GM12878 (cell line): ENCODE measurements around the gene ATP4B. TPM values are rescaled to one million over a fixed set of nuclear protein-coding genes. Genes with fewer than 3 reads are reported as not detected.
A peak's percentile ranks its signal among the peaks of the same experiment; 100 is the strongest.

ENCODE experiments used
- BCL11A ChIP-seq: IDR thresholded peaks from 2 replicates; pipeline ENCODE4 v1.6.1; 2011; ENCODE audit warnings: low read depth, low read length
- CBX3 ChIP-seq: fragments of 200-600 bp; sonication (generic); IDR thresholded peaks from 2 replicates; pipeline ENCODE4 v1.6.1; 2016; ENCODE audit warnings: low read depth, borderline replicate concordance
- CHD1 ChIP-seq: IDR thresholded peaks from 2 replicates; pipeline ENCODE4 v1.6.1; 2012; ENCODE audit warnings: low read depth, low read length, improper control_type of control experiment
- CREB1 ChIP-seq: IDR thresholded peaks from 2 replicates; pipeline ENCODE4 v1.6.1; 2012; ENCODE audit warnings: low read depth, mild to moderate bottlenecking, inconsistent platforms
- CREM ChIP-seq: IDR thresholded peaks from 2 replicates; pipeline ENCODE4 v1.6.1; 2014; ENCODE audit warnings: antibody characterized with exemption, low read depth
- EZH2 ChIP-seq: IDR thresholded peaks from 2 replicates; pipeline ENCODE4 v1.6.1; 2012; ENCODE audit warnings: low read depth, mild to moderate bottlenecking, control low read depth, inconsistent platforms, low read length, borderline replicate concordance; ENCODE audit not compliant: control insufficient read depth
- GABPA ChIP-seq: IDR thresholded peaks from 2 replicates; pipeline ENCODE4 v1.6.1; 2014; ENCODE audit warnings: antibody characterized with exemption, low read depth, mild to moderate bottlenecking, inconsistent platforms
- IKZF2 ChIP-seq, 2 experiments: fragments of 450-650 bp; IDR thresholded peaks; 2 replicates each; pipeline ENCODE4 v1.6.1; 2017; ENCODE audit warnings: mild to moderate bottlenecking in 2 of 2, moderate library complexity in 2 of 2
- LARP7 ChIP-seq: fragments of 450-650 bp; IDR thresholded peaks from 2 replicates; pipeline ENCODE4 v1.6.1; 2017; ENCODE audit warnings: mild to moderate bottlenecking
- MEF2A ChIP-seq: IDR thresholded peaks from 2 replicates; pipeline ENCODE4 v1.6.1; 2011; ENCODE audit warnings: low read depth, mild to moderate bottlenecking, low read length, moderate library complexity; ENCODE audit not compliant: insufficient read depth
- MEF2B ChIP-seq: fragments of 450-650 bp; IDR thresholded peaks from 2 replicates; pipeline ENCODE4 v1.6.1; 2018; ENCODE audit warnings: mild to moderate bottlenecking, moderate library complexity; ENCODE audit not compliant: partially characterized antibody, poor library complexity, severe bottlenecking
- MYC ChIP-seq: IDR thresholded peaks from 2 replicates; pipeline ENCODE4 v1.6.1; 2011; ENCODE audit warnings: mild to moderate bottlenecking, low read length, moderate library complexity, inconsistent platforms; ENCODE audit not compliant: insufficient read depth, insufficient replicate concordance, insufficient read length, severe bottlenecking
- RAD21 ChIP-seq: IDR thresholded peaks from 2 replicates; pipeline ENCODE4 v1.6.1; 2011; ENCODE audit warnings: mild to moderate bottlenecking, low read depth, low read length, moderate library complexity; ENCODE audit not compliant: insufficient read depth
- SIN3A ChIP-seq: IDR thresholded peaks from 2 replicates; pipeline ENCODE4 v1.6.1; 2012; ENCODE audit warnings: low read depth, low read length, improper control_type of control experiment
- SMAD1 ChIP-seq: fragments of 450-650 bp; IDR thresholded peaks from 2 replicates; pipeline ENCODE4 v1.6.1; 2018; ENCODE audit warnings: mild to moderate bottlenecking, low read depth; ENCODE audit not compliant: partially characterized antibody
- SPI1 ChIP-seq: IDR thresholded peaks from 2 replicates; pipeline ENCODE4 v1.6.1; 2011; ENCODE audit warnings: low read depth, mild to moderate bottlenecking, low read length, moderate library complexity, borderline replicate concordance; ENCODE audit not compliant: insufficient read depth
- TAF1 ChIP-seq: IDR thresholded peaks from 2 replicates; pipeline ENCODE4 v1.6.1; 2011; ENCODE audit warnings: mild to moderate bottlenecking, low read depth, low read length, borderline replicate concordance
- TBL1XR1 ChIP-seq: IDR thresholded peaks from 2 replicates; pipeline ENCODE4 v1.6.1; 2012; ENCODE audit warnings: low read depth, low read length, improper control_type of control experiment
- TCF3 ChIP-seq: IDR thresholded peaks from 2 replicates; pipeline ENCODE4 v1.6.1; 2012; ENCODE audit warnings: low read depth, mild to moderate bottlenecking, low read length, borderline replicate concordance; ENCODE audit not compliant: insufficient read depth
- YY1 ChIP-seq: IDR thresholded peaks from 2 replicates; pipeline ENCODE4 v1.6.1; 2011; ENCODE audit warnings: low read depth, mild to moderate bottlenecking, low read length
- polyA plus RNA-seq, 11 experiments: library from polyadenylated mRNA; depleted of rRNA in 4 of 11; unstranded in 6 of 11; stranded (reverse) in 5 of 11; fragments of >200 nt; fragmentation: Nextera tagmentation in 4 of 11; fragmentation: Illumina TruSeq in 1 of 11; extraction: Ambion mirVana in 4 of 11; extraction: Trizol in 1 of 11; gene quantifications; 1 replicate in 1 of 11; 2 replicates in 10 of 11; pipeline versions ENCODE4 v1.2.1 to v1.2.3, GENCODE V29; 2011 to 2016; ENCODE audit warnings: inconsistent platforms in 2 of 11, missing spikeins in 2 of 11, low read depth in 1 of 11
- total RNA-seq, 4 experiments: library from RNA; depleted of rRNA in 3 of 4; stranded (reverse); fragments of >200 nt in 3 of 4; fragmentation: Illumina TruSeq in 1 of 4; extraction: Trizol in 1 of 4; gene quantifications; 2 replicates each; pipeline versions ENCODE4 v1.2.1 to v1.2.3, GENCODE V29; 2013 to 2021
- TF ChIP-seq, protein P1 (sequence below): fragments of 450-650 bp; IDR thresholded peaks from 2 replicates; pipeline ENCODE4 v1.6.1; 2017; ENCODE audit warnings: low read depth, mild to moderate bottlenecking, moderate library complexity
- TF ChIP-seq, protein P2 (sequence below): IDR thresholded peaks from 2 replicates; pipeline ENCODE4 v1.6.1; 2012; ENCODE audit warnings: low read depth, low read length, improper control_type of control experiment
- TF ChIP-seq, protein P3 (sequence below): fragments of 450-650 bp; IDR thresholded peaks from 2 replicates; pipeline ENCODE4 v1.6.1; 2017; ENCODE audit warnings: mild to moderate bottlenecking, moderate library complexity
- TF ChIP-seq, protein P4 (sequence below): fragments of 450-650 bp; IDR thresholded peaks from 2 replicates; pipeline ENCODE4 v1.6.1; 2017; ENCODE audit warnings: borderline replicate concordance

ATP4B gene
- total and polyA plus RNA-seq, 10 of the 15 experiments (the other 5 are each of a cell fraction or from before 2014, with no cell fraction given) = 0.05 to 0.33 (median 0.20) TPM; not detected in 4

DNA sequence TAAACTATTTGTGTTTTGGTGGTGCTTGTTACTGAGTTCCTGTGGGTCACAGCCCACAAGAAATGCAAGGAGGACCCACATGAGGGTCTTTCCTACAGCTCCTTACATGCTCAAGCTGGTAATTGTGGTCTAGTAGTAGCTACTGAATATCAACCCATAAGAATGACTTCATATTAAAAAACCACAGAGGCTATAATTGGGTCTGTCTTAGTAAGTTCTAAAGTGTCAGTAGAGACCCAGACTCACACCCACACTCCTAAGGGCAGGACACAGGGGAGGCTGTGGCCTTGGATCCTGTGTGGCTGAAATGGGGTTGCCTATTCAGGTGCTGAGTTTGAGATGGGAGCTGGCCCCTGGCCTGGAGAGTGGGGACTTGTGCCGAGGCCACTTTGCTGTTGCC is 53.8 kb downstream of the ATP4B start (continued):
- TF ChIP-seq CHD1 (no peak), SPI1 (no peak), GABPA (no peak), CREM (peak; percentile 69; the same call in 1 of the 2 replicates), TCF3 (no peak), CREB1 (peak; percentile 49; the same call in 1 of the 2 replicates), BCL11A (peak; percentile 80), LARP7 (no peak), EZH2 (no peak), MEF2B (peak; percentile 84), TBL1XR1 (no peak), YY1 (no peak), TAF1 (no peak), SIN3A (no peak), CBX3 (no peak), SMAD1 (no peak), MEF2A (peak; percentile 96), IKZF2 (IDR thresholded peaks at IDR 0.05) (0 out of 4 replicates have a peak, but pooled peaks of 1 of the 2 experiments have one; percentile 12), MYC (no peak), RAD21 (no peak)
- TF ChIP-seq, protein P1, sequence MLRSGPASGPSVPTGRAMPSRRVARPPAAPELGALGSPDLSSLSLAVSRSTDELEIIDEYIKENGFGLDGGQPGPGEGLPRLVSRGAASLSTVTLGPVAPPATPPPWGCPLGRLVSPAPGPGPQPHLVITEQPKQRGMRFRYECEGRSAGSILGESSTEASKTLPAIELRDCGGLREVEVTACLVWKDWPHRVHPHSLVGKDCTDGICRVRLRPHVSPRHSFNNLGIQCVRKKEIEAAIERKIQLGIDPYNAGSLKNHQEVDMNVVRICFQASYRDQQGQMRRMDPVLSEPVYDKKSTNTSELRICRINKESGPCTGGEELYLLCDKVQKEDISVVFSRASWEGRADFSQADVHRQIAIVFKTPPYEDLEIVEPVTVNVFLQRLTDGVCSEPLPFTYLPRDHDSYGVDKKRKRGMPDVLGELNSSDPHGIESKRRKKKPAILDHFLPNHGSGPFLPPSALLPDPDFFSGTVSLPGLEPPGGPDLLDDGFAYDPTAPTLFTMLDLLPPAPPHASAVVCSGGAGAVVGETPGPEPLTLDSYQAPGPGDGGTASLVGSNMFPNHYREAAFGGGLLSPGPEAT = no peak
- TF ChIP-seq, protein P2, sequence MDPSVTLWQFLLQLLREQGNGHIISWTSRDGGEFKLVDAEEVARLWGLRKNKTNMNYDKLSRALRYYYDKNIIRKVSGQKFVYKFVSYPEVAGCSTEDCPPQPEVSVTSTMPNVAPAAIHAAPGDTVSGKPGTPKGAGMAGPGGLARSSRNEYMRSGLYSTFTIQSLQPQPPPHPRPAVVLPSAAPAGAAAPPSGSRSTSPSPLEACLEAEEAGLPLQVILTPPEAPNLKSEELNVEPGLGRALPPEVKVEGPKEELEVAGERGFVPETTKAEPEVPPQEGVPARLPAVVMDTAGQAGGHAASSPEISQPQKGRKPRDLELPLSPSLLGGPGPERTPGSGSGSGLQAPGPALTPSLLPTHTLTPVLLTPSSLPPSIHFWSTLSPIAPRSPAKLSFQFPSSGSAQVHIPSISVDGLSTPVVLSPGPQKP = no peak
- TF ChIP-seq, protein P3, sequence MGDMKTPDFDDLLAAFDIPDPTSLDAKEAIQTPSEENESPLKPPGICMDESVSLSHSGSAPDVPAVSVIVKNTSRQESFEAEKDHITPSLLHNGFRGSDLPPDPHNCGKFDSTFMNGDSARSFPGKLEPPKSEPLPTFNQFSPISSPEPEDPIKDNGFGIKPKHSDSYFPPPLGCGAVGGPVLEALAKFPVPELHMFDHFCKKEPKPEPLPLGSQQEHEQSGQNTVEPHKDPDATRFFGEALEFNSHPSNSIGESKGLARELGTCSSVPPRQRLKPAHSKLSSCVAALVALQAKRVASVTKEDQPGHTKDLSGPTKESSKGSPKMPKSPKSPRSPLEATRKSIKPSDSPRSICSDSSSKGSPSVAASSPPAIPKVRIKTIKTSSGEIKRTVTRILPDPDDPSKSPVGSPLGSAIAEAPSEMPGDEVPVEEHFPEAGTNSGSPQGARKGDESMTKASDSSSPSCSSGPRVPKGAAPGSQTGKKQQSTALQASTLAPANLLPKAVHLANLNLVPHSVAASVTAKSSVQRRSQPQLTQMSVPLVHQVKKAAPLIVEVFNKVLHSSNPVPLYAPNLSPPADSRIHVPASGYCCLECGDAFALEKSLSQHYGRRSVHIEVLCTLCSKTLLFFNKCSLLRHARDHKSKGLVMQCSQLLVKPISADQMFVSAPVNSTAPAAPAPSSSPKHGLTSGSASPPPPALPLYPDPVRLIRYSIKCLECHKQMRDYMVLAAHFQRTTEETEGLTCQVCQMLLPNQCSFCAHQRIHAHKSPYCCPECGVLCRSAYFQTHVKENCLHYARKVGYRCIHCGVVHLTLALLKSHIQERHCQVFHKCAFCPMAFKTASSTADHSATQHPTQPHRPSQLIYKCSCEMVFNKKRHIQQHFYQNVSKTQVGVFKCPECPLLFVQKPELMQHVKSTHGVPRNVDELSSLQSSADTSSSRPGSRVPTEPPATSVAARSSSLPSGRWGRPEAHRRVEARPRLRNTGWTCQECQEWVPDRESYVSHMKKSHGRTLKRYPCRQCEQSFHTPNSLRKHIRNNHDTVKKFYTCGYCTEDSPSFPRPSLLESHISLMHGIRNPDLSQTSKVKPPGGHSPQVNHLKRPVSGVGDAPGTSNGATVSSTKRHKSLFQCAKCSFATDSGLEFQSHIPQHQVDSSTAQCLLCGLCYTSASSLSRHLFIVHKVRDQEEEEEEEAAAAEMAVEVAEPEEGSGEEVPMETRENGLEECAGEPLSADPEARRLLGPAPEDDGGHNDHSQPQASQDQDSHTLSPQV = no peak
- TF ChIP-seq, protein P4, sequence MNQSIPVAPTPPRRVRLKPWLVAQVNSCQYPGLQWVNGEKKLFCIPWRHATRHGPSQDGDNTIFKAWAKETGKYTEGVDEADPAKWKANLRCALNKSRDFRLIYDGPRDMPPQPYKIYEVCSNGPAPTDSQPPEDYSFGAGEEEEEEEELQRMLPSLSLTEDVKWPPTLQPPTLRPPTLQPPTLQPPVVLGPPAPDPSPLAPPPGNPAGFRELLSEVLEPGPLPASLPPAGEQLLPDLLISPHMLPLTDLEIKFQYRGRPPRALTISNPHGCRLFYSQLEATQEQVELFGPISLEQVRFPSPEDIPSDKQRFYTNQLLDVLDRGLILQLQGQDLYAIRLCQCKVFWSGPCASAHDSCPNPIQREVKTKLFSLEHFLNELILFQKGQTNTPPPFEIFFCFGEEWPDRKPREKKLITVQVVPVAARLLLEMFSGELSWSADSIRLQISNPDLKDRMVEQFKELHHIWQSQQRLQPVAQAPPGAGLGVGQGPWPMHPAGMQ = no peak
